SK-N-SH (cell line): ENCODE data around the gene C11orf86.

ENCODE experiments used
- CTCF ChIP-seq: fragments of 200-600 bp; sonication (generic); IDR thresholded peaks from 2 replicates; pipeline ENCODE4 v1.6.1; 2017; ENCODE audit warnings: antibody characterized with exemption, mild to moderate bottlenecking, moderate library complexity
- EZH2phosphoT487 ChIP-seq: fragments of 200-600 bp; sonication (generic); IDR thresholded peaks from 2 replicates; pipeline ENCODE4 v1.6.1; 2017; ENCODE audit warnings: low read depth, mixed run types, mild to moderate bottlenecking, antibody characterized with exemption, moderate library complexity, borderline replicate concordance
- GABPA ChIP-seq: IDR thresholded peaks from 2 replicates; pipeline ENCODE4 v1.4.0; 2012; ENCODE audit warnings: low read depth, mild to moderate bottlenecking
- MEF2A ChIP-seq: IDR thresholded peaks from 2 replicates; pipeline ENCODE4 v1.4.0; 2012; ENCODE audit warnings: low read depth, borderline replicate concordance
- RAD21 ChIP-seq: IDR thresholded peaks from 2 replicates; pipeline ENCODE4 v1.6.1; 2012; ENCODE audit warnings: mild to moderate bottlenecking, low read length
- TEAD4 ChIP-seq: IDR thresholded peaks from 2 replicates; pipeline ENCODE4 v1.4.0; 2012; ENCODE audit warnings: mild to moderate bottlenecking, borderline replicate concordance; ENCODE audit not compliant: insufficient read depth
- TF ChIP-seq, protein P1 (sequence below): IDR thresholded peaks from 2 replicates; pipeline ENCODE4 v1.6.1; 2012; ENCODE audit warnings: mild to moderate bottlenecking, low read depth, low read length, moderate library complexity

- no peak for TF ChIP-seq CTCF
- no peak for TF ChIP-seq EZH2phosphoT487
- no peak for TF ChIP-seq TEAD4
- no peak for TF ChIP-seq RAD21
- TF ChIP-seq, protein P1, sequence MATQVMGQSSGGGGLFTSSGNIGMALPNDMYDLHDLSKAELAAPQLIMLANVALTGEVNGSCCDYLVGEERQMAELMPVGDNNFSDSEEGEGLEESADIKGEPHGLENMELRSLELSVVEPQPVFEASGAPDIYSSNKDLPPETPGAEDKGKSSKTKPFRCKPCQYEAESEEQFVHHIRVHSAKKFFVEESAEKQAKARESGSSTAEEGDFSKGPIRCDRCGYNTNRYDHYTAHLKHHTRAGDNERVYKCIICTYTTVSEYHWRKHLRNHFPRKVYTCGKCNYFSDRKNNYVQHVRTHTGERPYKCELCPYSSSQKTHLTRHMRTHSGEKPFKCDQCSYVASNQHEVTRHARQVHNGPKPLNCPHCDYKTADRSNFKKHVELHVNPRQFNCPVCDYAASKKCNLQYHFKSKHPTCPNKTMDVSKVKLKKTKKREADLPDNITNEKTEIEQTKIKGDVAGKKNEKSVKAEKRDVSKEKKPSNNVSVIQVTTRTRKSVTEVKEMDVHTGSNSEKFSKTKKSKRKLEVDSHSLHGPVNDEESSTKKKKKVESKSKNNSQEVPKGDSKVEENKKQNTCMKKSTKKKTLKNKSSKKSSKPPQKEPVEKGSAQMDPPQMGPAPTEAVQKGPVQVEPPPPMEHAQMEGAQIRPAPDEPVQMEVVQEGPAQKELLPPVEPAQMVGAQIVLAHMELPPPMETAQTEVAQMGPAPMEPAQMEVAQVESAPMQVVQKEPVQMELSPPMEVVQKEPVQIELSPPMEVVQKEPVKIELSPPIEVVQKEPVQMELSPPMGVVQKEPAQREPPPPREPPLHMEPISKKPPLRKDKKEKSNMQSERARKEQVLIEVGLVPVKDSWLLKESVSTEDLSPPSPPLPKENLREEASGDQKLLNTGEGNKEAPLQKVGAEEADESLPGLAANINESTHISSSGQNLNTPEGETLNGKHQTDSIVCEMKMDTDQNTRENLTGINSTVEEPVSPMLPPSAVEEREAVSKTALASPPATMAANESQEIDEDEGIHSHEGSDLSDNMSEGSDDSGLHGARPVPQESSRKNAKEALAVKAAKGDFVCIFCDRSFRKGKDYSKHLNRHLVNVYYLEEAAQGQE: no peak
- TF ChIP-seq GABPA: no peak
- no peak for TF ChIP-seq MEF2A
Measured at GRCh38 chr11:66929753-66930152, 45.4 kb upstream of the C11orf86 start.
